GM12878 (cell line): ENCODE measurements around the gene CNTRL. TPM values are rescaled to one million over a fixed set of nuclear protein-coding genes. Genes with fewer than 3 reads are reported as not detected.

Experiments used
- ATAC-seq: fragments of 200-7000 bp; cut with Tn5 transposase; 3 replicates; pipeline ENCODE4 v1.9.1; 2020; ENCODE audit warnings: mild to moderate bottlenecking, moderate library complexity
- BruUV-seq: library from RNA; stranded (reverse); fragments of 400-500 nt; replicated peaks from 2 replicates; lab custom pipeline; 2021; lab: Mats Ljungman, UMichigan
- CTCF ChIA-PET: fragments of 300-600 bp; sonication (Branson Sonifier 250); formaldehyde crosslinking; extraction: SDS; loops from one replicate; lab custom pipeline; 2021; ENCODE audit warnings: inconsistent platforms; lab: Yijun Ruan, JAX
- POLR2A ChIA-PET: fragments of 350-600 bp; formaldehyde crosslinking; extraction: SDS; loops from one replicate; lab custom pipeline; 2021; ENCODE audit warnings: inconsistent platforms; lab: Charles Lee
- RAD21 ChIA-PET: fragments of 300-600 bp; sonication (Branson Sonifier 250); formaldehyde crosslinking; loops from one replicate; lab custom pipeline; 2023; ENCODE audit warnings: antibody characterized with exemption; ENCODE audit not compliant: unreplicated experiment; lab: Charles Lee
- SMC1A ChIA-PET: fragments of 300-600 bp; sonication (Branson Sonifier 250); formaldehyde crosslinking; loops from one replicate; lab custom pipeline; 2023; ENCODE audit not compliant: unreplicated experiment, uncharacterized antibody; lab: Charles Lee
- DNase-seq: peaks from one replicate; pipeline ENCODE4 v3.0.0-alpha.2; 2011; ENCODE audit warnings: low read depth, low spot score
- FAIRE-seq: peaks from 3 replicates; lab custom pipeline; 2011; peaks lifted over from hg19 to GRCh38; lab: Jason Lieb, UNC
- H2AFZ ChIP-seq: 2 replicates; pipeline ENCODE4 v1.6.0; 2011; ENCODE audit warnings: low read depth, low read length, control low read depth; ENCODE audit not compliant: control insufficient read depth
- H3K27ac ChIP-seq: 2 replicates; pipeline ENCODE4 v1.5.1; 2011; ENCODE audit warnings: control low read depth; ENCODE audit not compliant: control insufficient read depth, insufficient read depth
- H3K27me3 ChIP-seq, 2 experiments: replicated peaks in 1 of 2; 2 replicates each; pipeline versions ENCODE4 v1.6.0 to v1.6.1; 2011; ENCODE audit warnings: low read length in 1 of 2; ENCODE audit not compliant: control insufficient read depth in 2 of 2, insufficient read depth in 2 of 2
- H3K36me3 ChIP-seq, 2 experiments: 2 replicates each; pipeline ENCODE4 v1.5.1; 2011; ENCODE audit warnings: low read length in 1 of 2; ENCODE audit not compliant: control insufficient read depth in 2 of 2, insufficient read depth in 2 of 2
- H3K4me1 ChIP-seq: 2 replicates; pipeline ENCODE4 v1.6.1; 2011; ENCODE audit warnings: mild to moderate bottlenecking, low read length, moderate library complexity, mixed read lengths; ENCODE audit not compliant: control insufficient read depth, insufficient read depth
- H3K4me2 ChIP-seq: 2 replicates; pipeline ENCODE4 v1.6.0; 2011; ENCODE audit warnings: control low read depth; ENCODE audit not compliant: control insufficient read depth, insufficient read depth
- H3K4me3 ChIP-seq: fragments of 200-600 bp; sonication (generic); 2 replicates; pipeline ENCODE4 v1.5.1; 2016
- H3K79me2 ChIP-seq: 2 replicates; pipeline ENCODE4 v1.6.0; 2011; ENCODE audit warnings: low read length; ENCODE audit not compliant: control insufficient read depth, insufficient read depth
- H3K9ac ChIP-seq: 2 replicates; pipeline ENCODE4 v1.8.0; 2011; ENCODE audit warnings: low read length, control low read depth, mixed read lengths; ENCODE audit not compliant: control insufficient read depth, insufficient read depth
- H3K9me3 ChIP-seq: replicated peaks from 3 replicates; pipeline ENCODE4 v1.5.1; 2011; ENCODE audit warnings: mild to moderate bottlenecking, low read length; ENCODE audit not compliant: control insufficient read depth, insufficient read depth
- H4K20me1 ChIP-seq: 2 replicates; pipeline ENCODE4 v1.6.0; 2011; ENCODE audit not compliant: control insufficient read depth, insufficient read depth
- BCL3 ChIP-seq: IDR thresholded peaks from 2 replicates; pipeline ENCODE4 v1.6.1; 2011; ENCODE audit warnings: borderline replicate concordance, low read depth, mild to moderate bottlenecking, moderate library complexity, low read length; ENCODE audit not compliant: insufficient read depth, poor library complexity, severe bottlenecking
- CTCF ChIP-seq, 3 experiments: IDR thresholded peaks in 2 of 3; conservative IDR thresholded peaks in 1 of 3; 2 replicates each; pipeline ENCODE4 v1.5.1; 2011; ENCODE audit warnings: low read depth in 3 of 3, low read length in 3 of 3, mild to moderate bottlenecking in 3 of 3, control low read depth in 2 of 3, moderate library complexity in 2 of 3, inconsistent platforms in 1 of 3, mixed read lengths in 1 of 3; ENCODE audit not compliant: control insufficient read depth in 2 of 3, insufficient read depth in 1 of 3; ENCODE audit errors: extremely low read depth in 1 of 3
- EZH2 ChIP-seq: IDR thresholded peaks from 2 replicates; pipeline ENCODE4 v1.6.1; 2012; ENCODE audit warnings: low read depth, mild to moderate bottlenecking, control low read depth, inconsistent platforms, low read length, borderline replicate concordance; ENCODE audit not compliant: control insufficient read depth
- LARP7 ChIP-seq: fragments of 450-650 bp; IDR thresholded peaks from 2 replicates; pipeline ENCODE4 v1.6.1; 2017; ENCODE audit warnings: mild to moderate bottlenecking
- MXI1 ChIP-seq: fragments of 150-350 bp; IDR thresholded peaks from 2 replicates; pipeline ENCODE4 v1.6.1; 2011; ENCODE audit warnings: low read depth, mild to moderate bottlenecking, inconsistent platforms, low read length, improper control_type of control experiment
- NR2F1 ChIP-seq: fragments of 450-650 bp; conservative IDR thresholded peaks from 2 replicates; pipeline ENCODE4 v1.6.1; 2017; ENCODE audit warnings: mild to moderate bottlenecking
- RELB ChIP-seq: fragments of 450-650 bp; IDR thresholded peaks from 2 replicates; pipeline ENCODE4 v1.6.1; 2017; ENCODE audit warnings: low read depth, mild to moderate bottlenecking, moderate library complexity
- SMAD5 ChIP-seq: IDR thresholded peaks from 2 replicates; pipeline ENCODE4 v1.6.1; 2016; ENCODE audit warnings: antibody characterized with exemption, low read depth
- YBX1 ChIP-seq: fragments of 450-650 bp; IDR thresholded peaks from 2 replicates; pipeline ENCODE4 v1.6.1; 2016; ENCODE audit warnings: antibody characterized with exemption
- WGBS: methylation state at CpG from one replicate; pipeline ENCODE4 v1.1.6; 2016; ENCODE audit warnings: low lambda C conversion rate; ENCODE audit not compliant: insufficient replicate concordance, insufficient coverage; ENCODE audit errors: missing lambda C conversion rate; 5-methylcytosine and 5-hydroxymethylcytosine counted together
- in situ Hi-C: fragments of 300-500 bp; cut with MboI; formaldehyde crosslinking; loops from 9 replicates; pipeline ENCODE4 v1.14.3; 2018; ENCODE audit warnings: mixed read lengths
- intact Hi-C: fragments of 100-400 bp; cut with micrococcal nuclease; formaldehyde crosslinking; loops from one replicate; pipeline ENCODE4 v1.14.2; 2022; ENCODE audit not compliant: unreplicated experiment
- polyA plus RNA-seq, 11 experiments: library from polyadenylated mRNA; depleted of rRNA in 4 of 11; unstranded in 6 of 11; stranded (reverse) in 5 of 11; fragments of >200 nt; fragmentation: Nextera tagmentation in 4 of 11; fragmentation: Illumina TruSeq in 1 of 11; extraction: Ambion mirVana in 4 of 11; extraction: Trizol in 1 of 11; gene quantifications; 1 replicate in 1 of 11; 2 replicates in 10 of 11; pipeline versions ENCODE4 v1.2.1 to v1.2.3, GENCODE V29; 2011 to 2016; ENCODE audit warnings: inconsistent platforms in 2 of 11, missing spikeins in 2 of 11, low read depth in 1 of 11
- total RNA-seq, 4 experiments: library from RNA; depleted of rRNA in 3 of 4; stranded (reverse); fragments of >200 nt in 3 of 4; fragmentation: Illumina TruSeq in 1 of 4; extraction: Trizol in 1 of 4; gene quantifications; 2 replicates each; pipeline versions ENCODE4 v1.2.1 to v1.2.3, GENCODE V29; 2013 to 2021

The CNTRL gene
- total and polyA plus RNA-seq, 10 of the 15 experiments (the other 5 are each of a cell fraction or from before 2014, with no cell fraction given) = 20.0 to 65.4 (median 38.8) TPM

- no peak overlapping the region for H3K27ac ChIP-seq
- no peaks in the 10 kb centered on the region for H3K79me2 ChIP-seq
- ChIA-PET SMC1A (interaction anchor here (0.7 to 1.4 kb wide), 4 partner anchors 21 to 80 kb away, joined by 3 to 4 read pairs (median 4); no protein-coding TSS in a partner anchor), RAD21 (interaction anchor here (0.6 kb wide), 1 partner anchor 279 kb away, joined by 4 read pairs; no protein-coding TSS in a partner anchor), POLR2A (no interaction called here), CTCF (interaction anchor here (1.0 to 1.1 kb wide), 3 partner anchors 9 to 17 kb away, joined by 3 to 5 read pairs (median 3); no protein-coding TSS in a partner anchor)
- intact Hi-C loops (no loop called here), in situ Hi-C loops (no loop called here)
- ATAC-seq (peak; percentile 79), DNase-seq (no peak), FAIRE-seq (no peak)
- peaks cover 22 to 51% of the 10 kb centered on the region in 2 experiments for H3K36me3 ChIP-seq
- no peaks in the 10 kb centered on the region for H3K4me1 ChIP-seq
- H3K9ac ChIP-seq = no peak overlapping the region
- H4K20me1 ChIP-seq = no peaks in the 10 kb centered on the region
- no peak overlapping the region for H2AFZ ChIP-seq
- H3K27me3 ChIP-seq = no peaks in the 10 kb centered on the region
- no peaks in the 10 kb centered on the region for H3K9me3 ChIP-seq
- BruUV-seq = no TSS peak
- H3K4me3 ChIP-seq = no peak overlapping the region
- no peak overlapping the region for H3K4me2 ChIP-seq
- TF ChIP-seq YBX1 (no peak), CTCF (IDR thresholded peaks at IDR 0.05 in 2 of 3, conservative IDR thresholded peaks at IDR 0.05 in 1 of 3; ENCODE audit: control insufficient read depth in 2 of 3, extremely low read depth in 1 of 3, insufficient read depth in 1 of 3, low read depth in 3 of 3, low read length in 3 of 3) (peak; percentile 5 to 48 (median 43); a peak in 2 of 6 replicates)
- 81% methylated on average over 3 of the region's 3 CpGs for WGBS
These were observed 94.4 kb downstream of the CNTRL start for GRCh38 chr9:121169094-121169601.

- no peaks in the 10 kb centered on the region for H3K9me3 ChIP-seq
- FAIRE-seq = no peak
- RAD21 ChIA-PET = interaction anchor here (1.3 kb wide), 1 partner anchor 15 kb away, joined by 4 read pairs; no protein-coding TSS in a partner anchor
- CTCF ChIA-PET = interaction anchor here (0.9 to 2.6 kb wide), 6 partner anchors 9 to 190 kb away, joined by 3 to 10 read pairs (median 5); no protein-coding TSS in a partner anchor
- H3K27ac ChIP-seq = no peak overlapping the region
- no peak overlapping the region for H2AFZ ChIP-seq
- H3K9ac ChIP-seq = no peak overlapping the region
- 89% methylated on average over 5 of the region's 5 CpGs for WGBS
- H3K36me3 ChIP-seq = peaks cover 24 to 51% of the 10 kb centered on the region in 2 experiments
- intact Hi-C loops (no loop called here), in situ Hi-C loops (no loop called here)
- H3K27me3 ChIP-seq = no peaks in the 10 kb centered on the region
- no peaks in the 10 kb centered on the region for H4K20me1 ChIP-seq
- no peak for ATAC-seq
- BruUV-seq = no TSS peak
- H3K4me1 ChIP-seq = no peaks in the 10 kb centered on the region
- H3K4me3 ChIP-seq = no peak overlapping the region
- no peaks in the 10 kb centered on the region for H3K79me2 ChIP-seq
- POLR2A ChIA-PET = interaction anchor here (1.3 kb wide), 2 partner anchors 9 to 15 kb away, joined by 3 to 4 read pairs; no protein-coding TSS in a partner anchor
- SMC1A ChIA-PET = interaction anchor here (0.7 to 2.0 kb wide), 6 partner anchors 9 to 185 kb away, joined by 3 to 5 read pairs (median 4); no protein-coding TSS in a partner anchor
- no peak for DNase-seq
- H3K4me2 ChIP-seq = no peak overlapping the region
- TF ChIP-seq NR2F1 (no peak), RELB (no peak), EZH2 (no peak), BCL3 (no peak), MXI1 (no peak), LARP7 (no peak), SMAD5 (no peak)
These were observed 96.5 kb downstream of the CNTRL start for GRCh38 chr9:121171236-121171635.
